KMS-11 (cell line): Measurements from ENCODE around the gene DHODH.

ENCODE experiments used
- H2AFZ ChIP-seq: fragments of 200-600 bp; sonication (generic); 2 replicates; pipeline ENCODE4 v1.6.1; 2016; ENCODE audit warnings: antibody characterized with exemption, mixed run types, low read depth
- H3K27ac ChIP-seq: fragments of 200-600 bp; sonication (generic); 2 replicates; pipeline ENCODE4 v1.6.1; 2016; ENCODE audit warnings: mild to moderate bottlenecking, mixed run types
- H3K27me3 ChIP-seq: fragments of 200-600 bp; sonication (generic); 2 replicates; pipeline ENCODE4 v1.6.1; 2017; ENCODE audit warnings: mild to moderate bottlenecking, low read depth, mixed run types, moderate library complexity; ENCODE audit not compliant: insufficient read depth
- H3K36me3 ChIP-seq: fragments of 200-600 bp; sonication (generic); 2 replicates; pipeline ENCODE4 v1.6.1; 2017; ENCODE audit warnings: mild to moderate bottlenecking, mixed run types; ENCODE audit not compliant: insufficient read depth
- H3K4me1 ChIP-seq: fragments of 200-600 bp; sonication (generic); 2 replicates; pipeline ENCODE4 v1.6.1; 2016; ENCODE audit warnings: mild to moderate bottlenecking, low read depth, mixed run types; ENCODE audit not compliant: poor library complexity, severe bottlenecking
- H3K4me2 ChIP-seq: fragments of 200-600 bp; sonication (generic); 2 replicates; pipeline ENCODE4 v1.7.0; 2016; ENCODE audit warnings: mild to moderate bottlenecking, mixed run types
- H3K4me3 ChIP-seq: fragments of 200-600 bp; sonication (generic); IDR thresholded peaks from 2 replicates; pipeline ENCODE4 v1.6.1; 2017; ENCODE audit warnings: low read depth, low read length, mixed read lengths; ENCODE audit not compliant: insufficient read depth
- H3K79me2 ChIP-seq: fragments of 200-600 bp; sonication (generic); 2 replicates; pipeline ENCODE4 v1.6.1; 2016; ENCODE audit warnings: low read depth, mixed run types; ENCODE audit not compliant: insufficient read depth
- H3K9ac ChIP-seq: fragments of 200-600 bp; sonication (generic); 2 replicates; pipeline ENCODE4 v1.6.1; 2016; ENCODE audit warnings: mild to moderate bottlenecking, mixed run types
- H4K20me1 ChIP-seq: fragments of 200-600 bp; sonication (generic); 2 replicates; pipeline ENCODE4 v1.6.1; 2016; ENCODE audit warnings: mild to moderate bottlenecking, mixed run types; ENCODE audit not compliant: insufficient read depth
- TF ChIP-seq, protein P1 (sequence below): fragments of 200-600 bp; sonication (generic); conservative IDR thresholded peaks from 2 replicates; pipeline ENCODE4 v1.6.1; 2017; ENCODE audit warnings: low read depth, mild to moderate bottlenecking, antibody characterized with exemption, low read length, moderate library complexity, mixed read lengths

Gene DHODH

DNA sequence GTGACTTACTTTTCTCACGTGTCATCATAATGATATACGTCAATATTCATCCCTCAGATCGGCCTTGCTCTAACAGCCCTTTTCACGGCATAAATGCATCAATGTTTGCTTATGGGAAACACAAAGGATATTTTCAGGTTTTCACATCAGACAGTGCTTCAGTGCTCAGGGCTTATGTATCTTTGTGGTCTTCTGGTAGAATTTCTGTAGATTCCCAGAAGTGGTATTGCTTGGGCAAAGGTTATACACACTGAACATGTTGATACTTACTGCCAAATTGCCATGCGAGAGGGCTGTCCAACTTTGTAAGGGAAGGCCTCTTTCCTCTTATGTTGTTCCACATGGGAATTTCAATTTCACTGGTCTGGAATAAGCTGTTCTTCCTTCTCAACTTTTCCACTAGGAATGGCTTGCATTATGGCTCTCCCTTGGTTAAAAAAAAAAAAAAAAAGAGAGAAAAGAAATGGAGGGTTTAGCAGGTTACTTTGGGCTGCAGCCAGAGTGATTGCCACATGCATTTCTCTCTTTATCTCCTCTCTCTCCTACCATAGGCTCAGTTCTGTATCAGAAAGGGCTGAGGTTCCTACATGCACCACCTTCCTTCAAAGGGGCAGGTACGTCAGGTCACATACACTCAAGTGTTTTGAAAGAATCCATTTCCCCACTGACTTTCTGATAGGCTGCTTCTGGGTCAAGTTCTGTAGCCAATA, 19.3 kb downstream of the DHODH start:
- TF ChIP-seq, protein P1, sequence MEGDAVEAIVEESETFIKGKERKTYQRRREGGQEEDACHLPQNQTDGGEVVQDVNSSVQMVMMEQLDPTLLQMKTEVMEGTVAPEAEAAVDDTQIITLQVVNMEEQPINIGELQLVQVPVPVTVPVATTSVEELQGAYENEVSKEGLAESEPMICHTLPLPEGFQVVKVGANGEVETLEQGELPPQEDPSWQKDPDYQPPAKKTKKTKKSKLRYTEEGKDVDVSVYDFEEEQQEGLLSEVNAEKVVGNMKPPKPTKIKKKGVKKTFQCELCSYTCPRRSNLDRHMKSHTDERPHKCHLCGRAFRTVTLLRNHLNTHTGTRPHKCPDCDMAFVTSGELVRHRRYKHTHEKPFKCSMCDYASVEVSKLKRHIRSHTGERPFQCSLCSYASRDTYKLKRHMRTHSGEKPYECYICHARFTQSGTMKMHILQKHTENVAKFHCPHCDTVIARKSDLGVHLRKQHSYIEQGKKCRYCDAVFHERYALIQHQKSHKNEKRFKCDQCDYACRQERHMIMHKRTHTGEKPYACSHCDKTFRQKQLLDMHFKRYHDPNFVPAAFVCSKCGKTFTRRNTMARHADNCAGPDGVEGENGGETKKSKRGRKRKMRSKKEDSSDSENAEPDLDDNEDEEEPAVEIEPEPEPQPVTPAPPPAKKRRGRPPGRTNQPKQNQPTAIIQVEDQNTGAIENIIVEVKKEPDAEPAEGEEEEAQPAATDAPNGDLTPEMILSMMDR: no peak
- Histone ChIP-seq H3K79me2 (no peaks in the 10 kb centered on the region), H4K20me1 (no peaks in the 10 kb centered on the region), H3K4me2 (no peak overlapping the region), H3K9ac (no peak overlapping the region), H3K27ac (no peak overlapping the region), H3K36me3 (no peaks in the 10 kb centered on the region), H2AFZ (no peak overlapping the region), H3K4me1 (no peaks in the 10 kb centered on the region), H3K27me3 (no peaks in the 10 kb centered on the region), H3K4me3 (no peak overlapping the region)

- Histone ChIP-seq H3K27me3 (no peaks in the 10 kb centered on the region), H3K4me3 (no peak overlapping the region), H3K4me1 (no peaks in the 10 kb centered on the region), H2AFZ (no peak overlapping the region), H3K9ac (no peak overlapping the region), H3K4me2 (no peak overlapping the region), H3K27ac (no peak overlapping the region), H4K20me1 (no peaks in the 10 kb centered on the region), H3K79me2 (no peaks in the 10 kb centered on the region), H3K36me3 (no peaks in the 10 kb centered on the region)
- TF ChIP-seq, protein P1: no peak
Observed at GRCh38 chr16:72029567-72030271, 21.2 kb downstream of the DHODH start.

- Histone ChIP-seq H3K27me3 (no peaks in the 10 kb centered on the region), H3K27ac (no peak overlapping the region), H4K20me1 (no peaks in the 10 kb centered on the region), H3K36me3 (no peaks in the 10 kb centered on the region), H3K4me2 (no peak overlapping the region), H3K9ac (no peak overlapping the region), H3K4me1 (no peaks in the 10 kb centered on the region), H3K79me2 (no peaks in the 10 kb centered on the region), H2AFZ (no peak overlapping the region), H3K4me3 (no peak overlapping the region)
- TF ChIP-seq, protein P1: no peak
Observed at GRCh38 chr16:72033437-72033836, 24.9 kb downstream of the DHODH start.

DNA sequence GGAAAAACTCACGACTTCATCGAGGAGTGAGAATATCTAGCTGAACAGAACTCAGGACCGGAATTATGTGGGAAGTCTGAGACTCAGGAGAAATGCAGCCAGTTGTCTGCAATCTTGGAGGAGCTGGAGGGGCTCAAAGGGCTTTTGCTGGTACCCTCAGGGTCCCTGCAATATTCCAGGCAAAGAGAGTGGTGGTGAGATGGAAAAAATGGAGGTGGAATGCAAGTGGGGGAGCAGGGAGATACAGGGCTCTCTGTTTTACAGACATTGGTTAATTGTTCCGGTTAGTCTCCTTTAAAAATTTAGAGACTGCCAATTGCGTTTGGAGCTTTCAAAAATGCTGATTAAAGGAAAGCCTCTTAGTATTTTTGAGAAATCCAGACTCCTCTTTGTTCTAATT, 27.6 kb downstream of the DHODH start:
- H3K79me2 ChIP-seq: no peaks in the 10 kb centered on the region
- H3K4me2 ChIP-seq: no peak overlapping the region
- no peak overlapping the region for H3K9ac ChIP-seq
- H3K27me3 ChIP-seq: no peaks in the 10 kb centered on the region
- no peaks in the 10 kb centered on the region for H3K36me3 ChIP-seq
- no peak overlapping the region for H3K27ac ChIP-seq
- H3K4me3 ChIP-seq: no peak overlapping the region
- H2AFZ ChIP-seq: no peak overlapping the region
- H4K20me1 ChIP-seq: no peaks in the 10 kb centered on the region
- no peaks in the 10 kb centered on the region for H3K4me1 ChIP-seq
- TF ChIP-seq, protein P1: no peak
